GM12891 (cell line): ENCODE data around the gene CFAP52.

Experiments used
- POLR2A ChIP-seq: IDR thresholded peaks from 2 replicates; pipeline ENCODE4 v1.6.1; 2011; ENCODE audit warnings: low read depth, low read length, control low read depth
- POLR2AphosphoS5 ChIP-seq: IDR thresholded peaks from 2 replicates; pipeline ENCODE4 v1.6.1; 2011; ENCODE audit warnings: low read depth, low read length, control low read depth

DNA sequence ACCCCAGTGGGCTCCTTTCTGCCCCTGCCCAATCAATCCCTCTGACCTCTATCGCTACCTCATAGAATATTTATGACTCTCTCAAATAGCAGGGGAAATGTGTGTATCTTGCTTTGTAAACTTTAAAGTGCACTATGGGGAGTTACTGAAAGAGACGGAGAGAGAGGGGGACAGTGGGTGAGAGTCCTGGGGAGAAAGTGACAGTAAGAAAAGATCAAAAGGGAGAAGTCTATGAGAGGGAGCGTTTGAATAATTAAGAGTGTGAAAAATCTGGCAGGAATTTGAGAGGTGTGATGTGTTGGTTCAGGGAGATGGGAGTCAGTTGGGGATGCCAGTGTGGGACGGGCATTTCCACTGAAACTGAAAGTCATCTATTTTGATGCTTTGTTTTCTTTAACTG, 101.5 kb downstream of the CFAP52 start:
- TF ChIP-seq POLR2AphosphoS5 = no peak
- TF ChIP-seq POLR2A = no peak
